ENCODE data around the gene MYBL2. TPM values are rescaled to one million over a fixed set of nuclear protein-coding genes. Genes with fewer than 3 reads are reported as not detected.

The MYBL2 gene
- total and polyA plus RNA-seq, 2 donors (not counting 1 experiment from before 2014, with no cell fraction given): 2.7 to 35.8 TPM

DNA sequence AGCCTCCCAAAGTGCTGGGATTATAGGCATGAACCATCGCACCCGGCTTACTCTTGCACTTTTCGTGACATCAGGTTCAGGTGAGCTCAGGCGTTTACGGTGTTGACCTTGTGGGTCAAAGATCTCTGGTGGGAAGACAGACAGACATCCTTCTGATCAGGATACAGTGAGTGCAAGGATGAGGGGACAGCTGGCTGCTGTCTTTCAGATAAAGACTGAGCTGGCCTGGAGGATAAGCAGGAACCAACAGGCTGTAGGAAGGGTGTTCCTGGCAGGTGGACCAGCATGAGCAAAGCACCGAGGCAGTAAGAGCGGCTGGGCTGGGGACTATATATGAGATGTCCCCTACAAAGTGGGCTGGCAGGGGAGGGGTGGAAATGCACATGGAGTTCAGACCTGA, 71.0 kb downstream of the MYBL2 start:
- H3K9ac ChIP-seq (ENCODE audit: low read length): no peak overlapping the region
- ChIA-PET CTCF (interaction anchor here (0.9 to 3.0 kb wide), 2 partner anchors 11 to 13 kb away, joined by 3 to 14 read pairs; no protein-coding TSS in a partner anchor), POLR2A (no interaction called here)
- H3K79me2 ChIP-seq (ENCODE audit: control insufficient read depth, insufficient read depth, low read length): no peaks in the 10 kb centered on the region
- Mint-ChIP-seq H3K9me3 (ENCODE audit: insufficient read depth) (no peaks in the 10 kb centered on the region), H3K27ac (no peak overlapping the region), H3K4me1 (peaks cover 25% of the 10 kb centered on the region), H3K4me3 (no peak overlapping the region), H3K27me3 (no peaks in the 10 kb centered on the region)
- H3K27me3 ChIP-seq (replicated peaks in 1 of 4; ENCODE audit: control extremely low read depth in 1 of 4, control insufficient read depth in 3 of 4, insufficient read depth in 4 of 4, low read length in 3 of 4): no peaks in the 10 kb centered on the region
- no peaks in the 10 kb centered on the region for H4K20me1 ChIP-seq (ENCODE audit: control insufficient read depth, insufficient read depth, low read length, poor library complexity, severe bottlenecking)
- H3K4me3 ChIP-seq (ENCODE audit: control extremely low read depth in 1 of 5, extremely low read depth in 1 of 5, insufficient read depth in 1 of 5, low read depth in 2 of 5, low read length in 4 of 5): no peak overlapping the region
- DNase-seq: no peak
- ATAC-seq (ENCODE audit: low read depth): no peak
- H3K4me2 ChIP-seq (replicated peaks; ENCODE audit: low read depth, low read length, poor library complexity, severe bottlenecking): no peak overlapping the region
- WGBS (ENCODE audit: insufficient coverage): 99% methylated on average over 7 of the region's 7 CpGs
- intact Hi-C loops (cut with micrococcal nuclease): no loop called here
- no peaks in the 10 kb centered on the region for H3K9me3 ChIP-seq (ENCODE audit: control extremely low read depth in 1 of 3, control insufficient read depth in 2 of 3, insufficient read depth in 1 of 3, low read length in 2 of 3)
- H3K27ac ChIP-seq (ENCODE audit: low read length in 2 of 2): no peak overlapping the region
- TF ChIP-seq, protein P1, sequence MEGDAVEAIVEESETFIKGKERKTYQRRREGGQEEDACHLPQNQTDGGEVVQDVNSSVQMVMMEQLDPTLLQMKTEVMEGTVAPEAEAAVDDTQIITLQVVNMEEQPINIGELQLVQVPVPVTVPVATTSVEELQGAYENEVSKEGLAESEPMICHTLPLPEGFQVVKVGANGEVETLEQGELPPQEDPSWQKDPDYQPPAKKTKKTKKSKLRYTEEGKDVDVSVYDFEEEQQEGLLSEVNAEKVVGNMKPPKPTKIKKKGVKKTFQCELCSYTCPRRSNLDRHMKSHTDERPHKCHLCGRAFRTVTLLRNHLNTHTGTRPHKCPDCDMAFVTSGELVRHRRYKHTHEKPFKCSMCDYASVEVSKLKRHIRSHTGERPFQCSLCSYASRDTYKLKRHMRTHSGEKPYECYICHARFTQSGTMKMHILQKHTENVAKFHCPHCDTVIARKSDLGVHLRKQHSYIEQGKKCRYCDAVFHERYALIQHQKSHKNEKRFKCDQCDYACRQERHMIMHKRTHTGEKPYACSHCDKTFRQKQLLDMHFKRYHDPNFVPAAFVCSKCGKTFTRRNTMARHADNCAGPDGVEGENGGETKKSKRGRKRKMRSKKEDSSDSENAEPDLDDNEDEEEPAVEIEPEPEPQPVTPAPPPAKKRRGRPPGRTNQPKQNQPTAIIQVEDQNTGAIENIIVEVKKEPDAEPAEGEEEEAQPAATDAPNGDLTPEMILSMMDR (IDR thresholded peaks at IDR 0.05): no peak
- no peak for TF ChIP-seq EZH2 (IDR thresholded peaks at IDR 0.05; ENCODE audit: borderline replicate concordance, insufficient read depth, low read depth, low read length, poor library complexity, severe bottlenecking)
- no peaks in the 10 kb centered on the region for H3K36me3 ChIP-seq (replicated peaks in 1 of 2; ENCODE audit: control extremely low read depth in 1 of 2, control insufficient read depth in 1 of 2, extremely low read depth in 1 of 2, insufficient read depth in 2 of 2, low read length in 1 of 2)
- H3K4me1 ChIP-seq (ENCODE audit: control insufficient read depth in 2 of 2, insufficient read depth in 2 of 2, low read length in 2 of 2): peaks cover 9 to 28% of the 10 kb centered on the region in 2 donors
- H2AFZ ChIP-seq (ENCODE audit: insufficient read depth, low read depth, low read length, poor library complexity, severe bottlenecking): no peak overlapping the region

GRCh38 chr20:43739148-43739749, 72.3 kb downstream of the MYBL2 start:
- 93% methylated on average over 3 of the region's 9 CpGs for WGBS (ENCODE audit: insufficient coverage)
- H3K27ac Mint-ChIP-seq: no peak overlapping the region

More at GRCh38 chr20:43739148-43739749, 72.3 kb downstream of the MYBL2 start:
- Histone ChIP-seq H3K27ac (ENCODE audit: low read length in 2 of 2) (no peak overlapping the region), H3K4me3 (ENCODE audit: control extremely low read depth in 1 of 5, extremely low read depth in 1 of 5, insufficient read depth in 1 of 5, low read depth in 2 of 5, low read length in 4 of 5) (no peak overlapping the region), H3K36me3 (replicated peaks in 1 of 2; ENCODE audit: control extremely low read depth in 1 of 2, control insufficient read depth in 1 of 2, extremely low read depth in 1 of 2, insufficient read depth in 2 of 2, low read length in 1 of 2) (no peaks in the 10 kb centered on the region), H3K9me3 (ENCODE audit: control extremely low read depth in 1 of 3, control insufficient read depth in 2 of 3, insufficient read depth in 1 of 3, low read length in 2 of 3) (no peaks in the 10 kb centered on the region), H3K27me3 (replicated peaks in 1 of 4; ENCODE audit: control extremely low read depth in 1 of 4, control insufficient read depth in 3 of 4, insufficient read depth in 4 of 4, low read length in 3 of 4) (no peaks in the 10 kb centered on the region), H3K4me2 (replicated peaks; ENCODE audit: low read depth, low read length, poor library complexity, severe bottlenecking) (no peak overlapping the region), H2AFZ (ENCODE audit: insufficient read depth, low read depth, low read length, poor library complexity, severe bottlenecking) (no peak overlapping the region), H3K79me2 (ENCODE audit: control insufficient read depth, insufficient read depth, low read length) (no peaks in the 10 kb centered on the region), H3K9ac (ENCODE audit: low read length) (no peak overlapping the region), H4K20me1 (ENCODE audit: control insufficient read depth, insufficient read depth, low read length, poor library complexity, severe bottlenecking) (no peaks in the 10 kb centered on the region), H3K4me1 (ENCODE audit: control insufficient read depth in 2 of 2, insufficient read depth in 2 of 2, low read length in 2 of 2) (peaks cover 6 to 17% of the 10 kb centered on the region in 2 donors)
- intact Hi-C loops (cut with micrococcal nuclease): no loop called here
- ATAC-seq (ENCODE audit: low read depth) (no peak), DNase-seq (no peak)
- Mint-ChIP-seq H3K27me3 (no peaks in the 10 kb centered on the region), H3K9me3 (ENCODE audit: insufficient read depth) (no peaks in the 10 kb centered on the region), H3K4me1 (peaks cover 12% of the 10 kb centered on the region), H3K4me3 (no peak overlapping the region)
- TF ChIP-seq EZH2 (IDR thresholded peaks at IDR 0.05; ENCODE audit: borderline replicate concordance, insufficient read depth, low read depth, low read length, poor library complexity, severe bottlenecking): no peak
- TF ChIP-seq, protein P1 (IDR thresholded peaks at IDR 0.05): no peak
- CTCF ChIA-PET: interaction anchor here (1.4 to 3.0 kb wide), 2 partner anchors 10 to 341 kb away, joined by 3 to 14 read pairs; no protein-coding TSS in a partner anchor
- POLR2A ChIA-PET: no interaction called here

Measured in B cell (primary cell).